A549 (cell line): ENCODE measurements around the gene MAMSTR. TPM values are rescaled to one million over a fixed set of nuclear protein-coding genes. Genes with fewer than 3 reads are reported as not detected.

Experiments
- ATAC-seq, 2 experiments: fragments of 200-7000 bp in 1 of 2; fragments of >200 bp in 1 of 2; cut with Nextera tagmentation in 1 of 2; cut with Tn5 transposase in 1 of 2; 3 replicates each; pipeline versions ENCODE4 v1.8.0 to v1.9.1; 2018 to 2020; ENCODE audit warnings: mild to moderate bottlenecking in 1 of 2, moderate library complexity in 1 of 2
- CTCF ChIA-PET: fragments of 300-600 bp; sonication (Branson Sonifier 250); formaldehyde crosslinking; extraction: SDS; loops from one replicate; lab custom pipeline; 2021; ENCODE audit warnings: antibody characterized with exemption, inconsistent platforms; lab: Yijun Ruan, JAX
- POLR2A ChIA-PET: fragments of 350-600 bp; formaldehyde crosslinking; extraction: SDS; loops from one replicate; lab custom pipeline; 2021; ENCODE audit warnings: antibody characterized with exemption, inconsistent platforms; lab: Yijun Ruan, JAX
- DNase-seq, 2 experiments: peaks; one replicate each; pipeline versions ENCODE4 v3.0.0 to v3.0.0-alpha.2; 2011 to 2016; ENCODE audit warnings: low read depth in 1 of 2, low spot score in 1 of 2
- FAIRE-seq: peaks from 2 replicates; lab custom pipeline; 2011; peaks lifted over from hg19 to GRCh38; lab: Jason Lieb, UNC
- H3K27ac ChIP-seq, 2 experiments: fragments of >200 bp; sonication (Bioruptor Twin); formaldehyde crosslinking; 3 replicates each; pipeline ENCODE4 v1.5.1; 2016 to 2017
- H3K4me1 ChIP-seq: fragments of >200 bp; sonication (Bioruptor Twin); formaldehyde crosslinking; 3 replicates; pipeline ENCODE4 v1.6.1; 2016
- H3K4me2 ChIP-seq: fragments of >200 bp; sonication (Bioruptor Twin); formaldehyde crosslinking; 3 replicates; pipeline ENCODE4 v1.6.1; 2016
- H3K4me3 ChIP-seq: fragments of >200 bp; sonication (Bioruptor Twin); formaldehyde crosslinking; 3 replicates; pipeline ENCODE4 v1.5.1; 2016
- H3K9me3 ChIP-seq: fragments of >200 bp; sonication (Bioruptor Twin); formaldehyde crosslinking; 3 replicates; pipeline ENCODE4 v1.6.1; 2016
- ATOH8 ChIP-seq: fragments of 250-450 bp; sonication (Bioruptor Pico); IDR thresholded peaks from 2 replicates; pipeline ENCODE4 v1.5.0; 2020; ENCODE audit warnings: low read depth, mild to moderate bottlenecking, moderate library complexity
- BCL3 ChIP-seq: fragments of >200 bp; sonication (Bioruptor Twin); formaldehyde crosslinking; IDR thresholded peaks from 3 replicates; pipeline ENCODE4 v1.6.1; 2016
- CBX8 ChIP-seq: fragments of 200-600 bp; sonication (generic); IDR thresholded peaks from 2 replicates; pipeline ENCODE4 v1.6.1; 2016
- CHD2 ChIP-seq: fragments of 150-350 bp; IDR thresholded peaks from 2 replicates; pipeline ENCODE4 v1.6.1; 2014; ENCODE audit warnings: low read length; ENCODE audit not compliant: partially characterized antibody
- E2F6 ChIP-seq: IDR thresholded peaks from 2 replicates; pipeline ENCODE4 v1.6.1; 2012; ENCODE audit warnings: low read depth, borderline replicate concordance
- EHF ChIP-seq: fragments of 250-450 bp; sonication (Bioruptor Pico); IDR thresholded peaks from 2 replicates; pipeline ENCODE4 v1.5.0; 2020; ENCODE audit warnings: mild to moderate bottlenecking
- EHMT2 ChIP-seq: fragments of 200-600 bp; sonication (generic); IDR thresholded peaks from 2 replicates; pipeline ENCODE4 v1.6.1; 2016; ENCODE audit warnings: antibody characterized with exemption, low read depth, mild to moderate bottlenecking, moderate library complexity
- ESRRA ChIP-seq: fragments of 150-350 bp; IDR thresholded peaks from 2 replicates; pipeline ENCODE4 v1.6.1; 2014; ENCODE audit warnings: mild to moderate bottlenecking, low read length, borderline replicate concordance
- FOSB ChIP-seq: fragments of 250-450 bp; sonication (Bioruptor Pico); IDR thresholded peaks from 2 replicates; pipeline ENCODE4 v1.5.0; 2020; ENCODE audit warnings: mild to moderate bottlenecking, moderate library complexity
- GATA3 ChIP-seq: IDR thresholded peaks from 2 replicates; pipeline ENCODE4 v1.6.1; 2012; ENCODE audit warnings: borderline replicate concordance
- HDAC2 ChIP-seq: fragments of 200-600 bp; sonication (generic); IDR thresholded peaks from 2 replicates; pipeline ENCODE4 v1.6.1; 2016
- HMGXB4 ChIP-seq: fragments of 250-450 bp; sonication (Bioruptor Pico); IDR thresholded peaks from 2 replicates; pipeline ENCODE4 v1.5.0; 2021; ENCODE audit warnings: mild to moderate bottlenecking, moderate library complexity, borderline replicate concordance
- HOXA7 ChIP-seq: fragments of 250-450 bp; sonication (Bioruptor Pico); IDR thresholded peaks from 2 replicates; pipeline ENCODE4 v1.5.0; 2020; ENCODE audit warnings: mild to moderate bottlenecking, moderate library complexity
- JUNB ChIP-seq: fragments of >200 bp; sonication (Bioruptor Twin); formaldehyde crosslinking; IDR thresholded peaks from 2 replicates; pipeline ENCODE4 v1.6.1; 2016
- NFE2L2 ChIP-seq: fragments of 150-350 bp; conservative IDR thresholded peaks from 2 replicates; pipeline ENCODE4 v1.6.1; 2014; ENCODE audit warnings: low read length
- PHF8 ChIP-seq: fragments of 200-600 bp; sonication (generic); IDR thresholded peaks from 2 replicates; pipeline ENCODE4 v1.6.1; 2016; ENCODE audit warnings: low read depth, mild to moderate bottlenecking, antibody characterized with exemption, moderate library complexity, borderline replicate concordance
- POLR2A ChIP-seq: IDR thresholded peaks from 2 replicates; pipeline ENCODE4 v1.6.1; 2012; ENCODE audit warnings: mild to moderate bottlenecking, low read length
- RARB ChIP-seq: fragments of 250-450 bp; sonication (Bioruptor Pico); IDR thresholded peaks from 2 replicates; pipeline ENCODE4 v1.8.0; 2021; ENCODE audit warnings: mild to moderate bottlenecking, moderate library complexity
- REST ChIP-seq: fragments of 200-600 bp; sonication (generic); IDR thresholded peaks from 2 replicates; pipeline ENCODE4 v1.6.1; 2016; ENCODE audit warnings: antibody characterized with exemption, mild to moderate bottlenecking, moderate library complexity
- RFX5 ChIP-seq: fragments of 450-650 bp; IDR thresholded peaks from 2 replicates; pipeline ENCODE4 v1.7.1; 2014; ENCODE audit warnings: antibody characterized with exemption, mild to moderate bottlenecking, moderate library complexity
- TP53 ChIP-seq: fragments of 250-450 bp; sonication (Bioruptor Pico); IDR thresholded peaks from 2 replicates; pipeline ENCODE4 v1.5.0; 2021; ENCODE audit warnings: mild to moderate bottlenecking, moderate library complexity
- ZC3H11A ChIP-seq: fragments of 450-650 bp; IDR thresholded peaks from 2 replicates; pipeline ENCODE4 v1.6.1; 2014; ENCODE audit warnings: antibody characterized with exemption, mild to moderate bottlenecking
- ZFP36 ChIP-seq: fragments of 450-650 bp; IDR thresholded peaks from 2 replicates; pipeline ENCODE4 v1.6.1; 2014; ENCODE audit warnings: borderline replicate concordance; ENCODE audit not compliant: partially characterized antibody
- ZNF302 ChIP-seq: fragments of 250-450 bp; sonication (Bioruptor Pico); IDR thresholded peaks from 2 replicates; pipeline ENCODE4 v1.9.0; 2021; ENCODE audit warnings: inconsistent platforms, mild to moderate bottlenecking, moderate library complexity
- WGBS: methylation state at CpG from one replicate; pipeline ENCODE4 v1.1.6; 2017; ENCODE audit errors: missing lambda C conversion rate; 5-methylcytosine and 5-hydroxymethylcytosine counted together
- polyA plus RNA-seq, 4 experiments: library from polyadenylated mRNA; depleted of rRNA in 3 of 4; stranded (reverse); fragments of >200 nt; fragmentation: RNase III in 1 of 4; extraction: RNeasy Plus Mini Kit Qiagen cat#74134 plus additional on column Dnase treatment in 1 of 4; gene quantifications; 2 replicates in 3 of 4; 3 replicates in 1 of 4; pipeline ENCODE4 v1.2.3, GENCODE V29; 2011 to 2017

Gene MAMSTR
- polyA plus RNA-seq, 2 of the 4 experiments (the other 2 are of a cell fraction), result 0.44 to 0.52 TPM

GRCh38 chr19:48756212-48756611 is 36.7 kb upstream of the MAMSTR start:
- WGBS, result 88% methylated on average over 11 of the region's 11 CpGs
- peaks cover 37% of the 10 kb centered on the region for H3K4me1 ChIP-seq
- no peaks in the 10 kb centered on the region for H3K9me3 ChIP-seq
- peak overlapping the region; percentile 85 for H3K27ac ChIP-seq
- no peak overlapping the region for H3K4me3 ChIP-seq
- TF ChIP-seq RARB (CRISPR knock-in tag), result no peak
- TF ChIP-seq TP53 (CRISPR knock-in tag), result no peak
- no peak for TF ChIP-seq CBX8
- TF ChIP-seq NFE2L2, result no peak
- no peak for TF ChIP-seq ATOH8 (CRISPR knock-in tag)
- no peak for TF ChIP-seq PHF8
- no peak for TF ChIP-seq HMGXB4 (CRISPR knock-in tag)
- TF ChIP-seq CHD2, result no peak
- TF ChIP-seq ZNF302 (CRISPR knock-in tag), result no peak
- TF ChIP-seq ZC3H11A, result no peak
- no peak for TF ChIP-seq ZFP36
- TF ChIP-seq EHF (CRISPR knock-in tag), result no peak
- TF ChIP-seq JUNB, result no peak
- no peak for TF ChIP-seq FOSB
- TF ChIP-seq BCL3, result no peak
- TF ChIP-seq, all 56 proteins: peak for 0
- no peak for DNase-seq
- ChIA-PET POLR2A (no interaction called here), CTCF (interaction anchor here (1.1 to 1.6 kb wide), 3 partner anchors 17 to 469 kb away, joined by 3 to 5 read pairs (median 3); no protein-coding TSS in a partner anchor)
- no peak for ATAC-seq
- no peak for FAIRE-seq
- H3K4me2 ChIP-seq, result no peak overlapping the region; the same call in 2 of the 3 replicates

GRCh38 chr19:48755787-48756186 is 36.3 kb upstream of the MAMSTR start:
- no peak overlapping the region for H3K4me3 ChIP-seq
- H3K4me2 ChIP-seq, result peak overlapping the region; percentile 68
- H3K27ac ChIP-seq, result peak overlapping the region; percentile 85
- no peak for ATAC-seq
- peaks cover 37% of the 10 kb centered on the region for H3K4me1 ChIP-seq
- FAIRE-seq, result no peak
- ChIA-PET POLR2A (no interaction called here), CTCF (interaction anchor here (1.1 to 1.6 kb wide), 4 partner anchors 16 to 470 kb away, joined by 3 to 5 read pairs (median 3); no protein-coding TSS in a partner anchor)
- no peaks in the 10 kb centered on the region for H3K9me3 ChIP-seq
- 53% methylated on average over 5 of the region's 5 CpGs for WGBS
- no peak for TF ChIP-seq GATA3
- no peak for TF ChIP-seq RARB (CRISPR knock-in tag)
- no peak for TF ChIP-seq REST
- no peak for TF ChIP-seq PHF8
- TF ChIP-seq ESRRA, result no peak
- no peak for TF ChIP-seq TP53 (CRISPR knock-in tag)
- no peak for TF ChIP-seq RFX5
- no peak for TF ChIP-seq CHD2
- TF ChIP-seq E2F6, result no peak
- no peak for TF ChIP-seq HOXA7 (CRISPR knock-in tag)
- TF ChIP-seq FOSB, result no peak
- TF ChIP-seq HMGXB4 (CRISPR knock-in tag), result no peak
- TF ChIP-seq EHMT2, result no peak
- TF ChIP-seq POLR2A, result no peak
- no peak for TF ChIP-seq HDAC2
- no peak for DNase-seq
